Measurements from ENCODE around the gene CNTN4. TPM values are rescaled to one million over a fixed set of nuclear protein-coding genes. Genes with fewer than 3 reads are reported as not detected.
"Not testable (repeated sequence)": the region's sequence is repeated elsewhere in the genome, so short reads cannot be mapped to it uniquely, and the experiment has no call there.

Gene CNTN4
- total RNA-seq, 1 donor from 2014 or later, result 23.0 TPM

GRCh38 chr3:2810723-2811122, 712.1 kb downstream of the CNTN4 start:
- H3K36me3 Mint-ChIP-seq (ENCODE audit: unreplicated experiment), result no peaks in the 10 kb centered on the region
- no peak overlapping the region for H3K4me3 Mint-ChIP-seq (ENCODE audit: unreplicated experiment)
- no peak overlapping the region for H3K27ac Mint-ChIP-seq (ENCODE audit: unreplicated experiment)
- no peak for TF ChIP-seq CTCF (IDR thresholded peaks at IDR 0.05; ENCODE audit: partially characterized antibody, unreplicated experiment)
- DNase-seq, result no peak
- no peaks in the 10 kb centered on the region for H3K27me3 Mint-ChIP-seq (ENCODE audit: unreplicated experiment)
- no peaks in the 10 kb centered on the region for H3K9me3 Mint-ChIP-seq (ENCODE audit: unreplicated experiment)
- no peaks in the 10 kb centered on the region for H3K4me1 Mint-ChIP-seq (ENCODE audit: low read depth, unreplicated experiment)

- Mint-ChIP-seq H3K36me3 (ENCODE audit: unreplicated experiment) (no peaks in the 10 kb centered on the region), H3K27ac (ENCODE audit: unreplicated experiment) (no peak overlapping the region), H3K27me3 (ENCODE audit: unreplicated experiment) (no peaks in the 10 kb centered on the region), H3K9me3 (ENCODE audit: unreplicated experiment) (no peaks in the 10 kb centered on the region), H3K4me1 (ENCODE audit: low read depth, unreplicated experiment) (peaks cover 2% of the 10 kb centered on the region), H3K4me3 (ENCODE audit: unreplicated experiment) (no peak overlapping the region)
- TF ChIP-seq CTCF (IDR thresholded peaks at IDR 0.05; ENCODE audit: partially characterized antibody, unreplicated experiment), result no peak
- no peak for DNase-seq
Observed at GRCh38 chr3:2819571-2819970, 720.9 kb downstream of the CNTN4 start.

- H3K36me3 Mint-ChIP-seq (ENCODE audit: unreplicated experiment); H3K27me3 Mint-ChIP-seq (ENCODE audit: unreplicated experiment); H3K27ac Mint-ChIP-seq (ENCODE audit: unreplicated experiment); H3K4me3 Mint-ChIP-seq (ENCODE audit: unreplicated experiment); DNase-seq; H3K9me3 Mint-ChIP-seq (ENCODE audit: unreplicated experiment); H3K4me1 Mint-ChIP-seq (ENCODE audit: low read depth, unreplicated experiment): not testable (repeated sequence)
Observed at GRCh38 chr3:2820982-2821381, 722.3 kb downstream of the CNTN4 start.

- Mint-ChIP-seq H3K4me1 (ENCODE audit: low read depth, unreplicated experiment) (peaks cover 2% of the 10 kb centered on the region), H3K4me3 (ENCODE audit: unreplicated experiment) (no peak overlapping the region), H3K27ac (ENCODE audit: unreplicated experiment) (no peak overlapping the region), H3K36me3 (ENCODE audit: unreplicated experiment) (no peaks in the 10 kb centered on the region), H3K9me3 (ENCODE audit: unreplicated experiment) (no peaks in the 10 kb centered on the region), H3K27me3 (ENCODE audit: unreplicated experiment) (no peaks in the 10 kb centered on the region)
- no peak for DNase-seq
- no peak for TF ChIP-seq CTCF (IDR thresholded peaks at IDR 0.05; ENCODE audit: partially characterized antibody, unreplicated experiment)
Observed at GRCh38 chr3:2822611-2823010, 723.9 kb downstream of the CNTN4 start.

- no peaks in the 10 kb centered on the region for H3K9me3 Mint-ChIP-seq (ENCODE audit: unreplicated experiment)
- no peak for DNase-seq
- TF ChIP-seq CTCF (IDR thresholded peaks at IDR 0.05; ENCODE audit: partially characterized antibody, unreplicated experiment), result no peak
- no peaks in the 10 kb centered on the region for H3K27me3 Mint-ChIP-seq (ENCODE audit: unreplicated experiment)
- peaks cover 2% of the 10 kb centered on the region for H3K4me1 Mint-ChIP-seq (ENCODE audit: low read depth, unreplicated experiment)
- no peak overlapping the region for H3K4me3 Mint-ChIP-seq (ENCODE audit: unreplicated experiment)
- H3K27ac Mint-ChIP-seq (ENCODE audit: unreplicated experiment), result no peak overlapping the region
- no peaks in the 10 kb centered on the region for H3K36me3 Mint-ChIP-seq (ENCODE audit: unreplicated experiment)
Observed at GRCh38 chr3:2823031-2823430, 724.4 kb downstream of the CNTN4 start.
